SK-N-MC (cell line): ENCODE measurements around the gene TRIM73.
"Not testable (repeated sequence)": the region's sequence is repeated elsewhere in the genome, so short reads cannot be mapped to it uniquely, and the experiment has no call there.

Experiments used
- DNase-seq: peaks from one replicate; pipeline ENCODE4 v3.0.0-alpha.2; 2011; ENCODE audit warnings: low read depth, low spot score
- H3K27ac ChIP-seq: fragments of 200-600 bp; sonication (generic); 2 replicates; pipeline ENCODE4 v1.5.1; 2016; ENCODE audit warnings: mixed run types
- H3K36me3 ChIP-seq: fragments of 200-600 bp; sonication (generic); 2 replicates; pipeline ENCODE4 v1.6.1; 2017; ENCODE audit warnings: antibody characterized with exemption, low read length, mixed read lengths; ENCODE audit not compliant: insufficient read depth
- H3K4me3 ChIP-seq: fragments of 200-600 bp; sonication (generic); 2 replicates; pipeline ENCODE4 v1.5.1; 2016
- H3K9ac ChIP-seq: fragments of 200-600 bp; sonication (generic); 2 replicates; pipeline ENCODE4 v1.8.0; 2017; ENCODE audit warnings: mixed run types, mixed read lengths; ENCODE audit not compliant: insufficient read length
- H3K9me3 ChIP-seq: fragments of 200-600 bp; sonication (generic); 2 replicates; pipeline ENCODE4 v1.6.1; 2017; ENCODE audit warnings: low read depth, mild to moderate bottlenecking, antibody characterized with exemption, low read length, moderate library complexity, mixed read lengths

Gene TRIM73

GRCh38 chr7:75423481-75423880 is 28.1 kb downstream of the TRIM73 start:
- H3K9me3 ChIP-seq: not testable (repeated sequence)

GRCh38 chr7:75439000-75439399 is 43.6 kb downstream of the TRIM73 start:
- H3K9ac ChIP-seq, H3K9me3 ChIP-seq, H3K4me3 ChIP-seq, H3K27ac ChIP-seq, DNase-seq: not testable (repeated sequence)
- peaks cover 58% of the 10 kb centered on the region for H3K36me3 ChIP-seq

More at GRCh38 chr7:75423481-75423880, 28.1 kb downstream of the TRIM73 start:
- not testable (repeated sequence) for H3K36me3 ChIP-seq, H3K4me3 ChIP-seq, H3K27ac ChIP-seq, H3K9ac ChIP-seq, DNase-seq

GRCh38 chr7:75442101-75442464 is 46.7 kb downstream of the TRIM73 start:
- Histone ChIP-seq H3K36me3 (peaks cover 31% of the 10 kb centered on the region), H3K4me3 (peak overlapping the region; percentile 64), H3K9ac (peak overlapping the region; percentile 63)
- not testable (repeated sequence) for DNase-seq, H3K27ac ChIP-seq, H3K9me3 ChIP-seq

GRCh38 chr7:75442465-75443111 is 47.2 kb downstream of the TRIM73 start:
- not testable (repeated sequence) for DNase-seq, H3K9me3 ChIP-seq
- Histone ChIP-seq H3K9ac (peak overlapping the region; percentile 65), H3K4me3 (peak overlapping the region; percentile 75), H3K36me3 (peaks cover 27% of the 10 kb centered on the region), H3K27ac (peak overlapping the region; percentile 64; the same call in 1 of the 2 replicates)

GRCh38 chr7:75449946-75450345 is 54.5 kb downstream of the TRIM73 start:
- H3K9me3 ChIP-seq, H3K27ac ChIP-seq, DNase-seq, H3K9ac ChIP-seq, H3K36me3 ChIP-seq, H3K4me3 ChIP-seq: not testable (repeated sequence)

- not testable (repeated sequence) for H3K9ac ChIP-seq, H3K36me3 ChIP-seq, H3K4me3 ChIP-seq, H3K27ac ChIP-seq, H3K9me3 ChIP-seq, DNase-seq
Observed at GRCh38 chr7:75452494-75452955, 57.1 kb downstream of the TRIM73 start.
